GM12873 (cell line): ENCODE data around the gene PITX3.

Experiments used
- TF ChIP-seq, protein P1 (sequence below): IDR thresholded peaks from 2 replicates; pipeline ENCODE4 v1.5.1; 2012; ENCODE audit warnings: low read depth, mild to moderate bottlenecking, moderate library complexity, low read length, control low read depth; ENCODE audit not compliant: insufficient read depth; ENCODE audit errors: missing control alignments

PITX3 gene

DNA sequence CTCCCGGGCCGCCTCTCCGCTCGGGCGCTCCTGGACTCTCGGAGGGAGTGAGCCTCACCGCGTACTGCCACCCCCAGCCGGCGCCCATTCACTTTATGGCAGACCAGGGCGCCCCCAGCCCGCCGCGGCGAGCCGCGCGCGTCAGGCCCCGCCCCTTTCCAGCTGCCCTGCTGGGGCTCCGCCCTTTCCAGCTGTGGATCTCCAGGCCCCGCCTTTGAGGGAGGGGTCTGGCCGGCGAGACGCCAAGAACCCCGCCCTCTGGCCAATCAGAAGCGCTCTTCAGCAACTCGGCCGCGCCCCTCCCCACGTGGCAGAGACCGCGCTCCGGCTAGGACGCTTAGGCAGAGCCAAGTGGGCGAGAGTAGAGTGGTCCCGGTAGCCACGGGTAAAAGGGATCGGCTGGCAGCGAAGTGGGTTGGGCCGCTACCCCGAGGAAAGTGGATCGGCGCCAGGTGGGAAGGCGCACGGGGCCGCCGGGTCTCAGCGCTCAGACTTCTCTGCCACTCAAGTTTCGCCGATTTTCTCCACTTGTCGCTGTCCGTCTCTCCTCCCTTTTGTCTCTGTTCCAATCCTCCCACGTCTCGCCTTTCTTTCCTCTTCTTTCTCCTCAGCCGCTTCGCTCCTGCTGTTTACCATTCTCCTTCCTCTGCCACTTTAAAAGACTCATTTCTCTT, at the start of gene PITX3:
Gene PITX3, minus strand, starts transcription at position 69 of the 674 bp plus-strand sequence. CDS start 9,432 bp downstream, outside the sequence.
- TF ChIP-seq, protein P1, sequence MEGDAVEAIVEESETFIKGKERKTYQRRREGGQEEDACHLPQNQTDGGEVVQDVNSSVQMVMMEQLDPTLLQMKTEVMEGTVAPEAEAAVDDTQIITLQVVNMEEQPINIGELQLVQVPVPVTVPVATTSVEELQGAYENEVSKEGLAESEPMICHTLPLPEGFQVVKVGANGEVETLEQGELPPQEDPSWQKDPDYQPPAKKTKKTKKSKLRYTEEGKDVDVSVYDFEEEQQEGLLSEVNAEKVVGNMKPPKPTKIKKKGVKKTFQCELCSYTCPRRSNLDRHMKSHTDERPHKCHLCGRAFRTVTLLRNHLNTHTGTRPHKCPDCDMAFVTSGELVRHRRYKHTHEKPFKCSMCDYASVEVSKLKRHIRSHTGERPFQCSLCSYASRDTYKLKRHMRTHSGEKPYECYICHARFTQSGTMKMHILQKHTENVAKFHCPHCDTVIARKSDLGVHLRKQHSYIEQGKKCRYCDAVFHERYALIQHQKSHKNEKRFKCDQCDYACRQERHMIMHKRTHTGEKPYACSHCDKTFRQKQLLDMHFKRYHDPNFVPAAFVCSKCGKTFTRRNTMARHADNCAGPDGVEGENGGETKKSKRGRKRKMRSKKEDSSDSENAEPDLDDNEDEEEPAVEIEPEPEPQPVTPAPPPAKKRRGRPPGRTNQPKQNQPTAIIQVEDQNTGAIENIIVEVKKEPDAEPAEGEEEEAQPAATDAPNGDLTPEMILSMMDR = no peak

DNA sequence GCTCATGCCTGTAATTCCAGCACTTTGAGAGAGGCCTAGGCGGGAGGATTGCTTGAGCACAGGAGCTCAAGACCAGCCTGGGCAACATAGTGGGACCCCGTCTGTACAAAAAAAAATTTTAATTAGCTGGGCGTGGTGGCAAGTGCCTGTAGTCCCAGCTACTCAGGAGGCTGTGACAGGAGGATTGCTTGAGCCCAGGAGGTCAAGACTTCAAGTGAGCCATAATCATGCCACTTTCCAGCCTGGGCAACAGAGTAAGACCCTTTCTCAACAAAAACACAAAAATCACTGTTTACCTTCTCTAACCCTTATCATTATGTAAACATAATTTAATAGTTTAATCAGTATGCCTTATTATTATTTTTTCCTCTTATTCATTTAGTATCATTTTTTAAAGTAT, 48.5 kb upstream of the PITX3 start:
- TF ChIP-seq, protein P1 = no peak

DNA sequence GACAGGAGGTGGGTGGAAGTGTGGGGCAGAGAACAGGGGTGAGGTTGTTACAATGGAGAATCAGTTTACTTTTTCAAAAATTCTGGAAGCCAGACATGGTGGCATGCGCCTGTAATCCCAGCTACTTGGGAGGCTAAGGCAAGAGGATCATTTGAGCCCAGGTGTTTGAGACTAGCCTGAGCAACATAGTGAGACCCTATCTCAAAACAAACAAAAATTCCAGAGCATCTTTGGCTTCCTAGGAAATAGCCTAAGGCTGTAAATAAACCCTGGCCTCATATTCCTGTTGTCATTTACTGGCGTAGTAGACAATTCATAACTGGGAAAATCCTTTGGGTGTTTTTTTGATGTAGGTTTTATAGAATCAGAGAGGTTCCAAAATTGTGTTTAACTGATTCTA, 48.0 kb upstream of the PITX3 start:
- TF ChIP-seq, protein P1 = no peak

DNA sequence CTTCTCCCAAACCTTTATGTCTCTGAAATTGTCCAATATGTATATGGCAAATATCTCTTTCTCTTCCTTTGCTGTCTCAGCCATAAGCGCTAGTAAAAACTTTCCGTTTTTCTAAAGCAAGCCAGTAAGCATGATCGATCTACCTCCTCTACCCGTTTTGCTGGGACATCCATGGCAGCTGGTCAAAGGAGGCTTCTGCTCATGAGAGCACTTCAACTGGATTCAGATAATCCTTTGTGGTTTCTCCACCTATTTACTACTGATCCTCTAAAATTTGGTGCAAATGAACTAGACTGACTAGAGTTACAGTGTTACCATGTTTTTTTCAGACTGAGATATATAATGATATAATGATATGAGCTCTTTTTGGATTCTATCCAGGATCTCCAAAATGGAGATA, 46.7 kb upstream of the PITX3 start:
- TF ChIP-seq, protein P1 = no peak

DNA sequence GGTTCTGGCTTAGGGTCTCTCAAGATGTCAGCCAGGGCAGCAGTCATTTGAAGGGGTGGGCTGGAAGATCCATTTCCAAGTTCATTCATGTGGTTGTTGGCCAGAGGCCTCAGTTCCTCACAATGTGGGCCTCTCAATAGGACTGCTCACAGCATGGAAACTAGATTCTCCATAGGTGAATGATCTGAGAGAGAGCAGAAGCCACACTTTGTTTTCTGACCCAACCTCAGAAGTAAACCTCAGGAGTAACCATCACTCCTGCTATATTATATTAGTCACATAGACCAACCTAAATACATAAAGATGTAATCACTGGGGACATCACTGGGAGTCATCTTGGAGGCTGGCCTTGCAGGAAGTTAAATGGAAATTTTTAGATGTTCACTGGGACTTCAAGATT, 46.2 kb upstream of the PITX3 start:
- TF ChIP-seq, protein P1 = no peak

DNA sequence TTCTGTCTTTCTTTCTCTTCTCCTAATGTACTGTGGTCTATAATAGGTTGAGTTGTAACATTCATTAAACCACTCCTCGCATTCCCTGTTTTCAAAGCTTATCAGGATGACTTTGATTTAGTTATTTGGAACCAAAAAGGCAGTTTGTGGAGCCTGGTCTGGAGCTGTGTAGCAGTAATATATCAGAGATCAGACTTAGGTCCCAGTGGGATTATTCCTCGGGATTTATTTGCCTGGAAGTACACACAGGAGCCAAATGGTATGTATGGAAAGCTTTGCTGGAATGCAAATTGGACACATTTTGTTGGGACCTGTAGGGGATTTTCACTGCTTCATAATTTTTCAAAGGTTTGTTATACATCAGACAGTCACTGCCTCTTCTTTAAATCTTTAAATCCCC, 44.9 kb upstream of the PITX3 start:
- TF ChIP-seq, protein P1 = no peak

DNA sequence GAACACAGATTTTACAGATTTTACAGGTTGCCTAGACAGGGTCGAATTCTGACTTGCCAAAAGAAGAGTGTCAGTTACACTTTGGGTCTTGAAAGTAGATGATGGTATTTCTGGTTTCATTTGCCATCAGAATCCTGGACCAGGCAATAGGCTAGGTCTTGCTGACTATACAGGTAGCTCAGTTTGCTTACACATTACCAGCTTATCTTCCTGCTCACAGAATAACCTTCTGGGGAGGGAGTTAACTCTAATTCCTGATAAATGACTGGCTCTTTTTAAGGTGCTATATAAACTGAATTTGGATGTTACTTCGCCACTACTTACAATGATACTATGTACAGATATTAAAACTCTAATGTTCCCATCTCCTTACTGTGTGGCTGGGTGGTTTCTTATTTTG, 43.8 kb upstream of the PITX3 start:
- TF ChIP-seq, protein P1 = no peak

DNA sequence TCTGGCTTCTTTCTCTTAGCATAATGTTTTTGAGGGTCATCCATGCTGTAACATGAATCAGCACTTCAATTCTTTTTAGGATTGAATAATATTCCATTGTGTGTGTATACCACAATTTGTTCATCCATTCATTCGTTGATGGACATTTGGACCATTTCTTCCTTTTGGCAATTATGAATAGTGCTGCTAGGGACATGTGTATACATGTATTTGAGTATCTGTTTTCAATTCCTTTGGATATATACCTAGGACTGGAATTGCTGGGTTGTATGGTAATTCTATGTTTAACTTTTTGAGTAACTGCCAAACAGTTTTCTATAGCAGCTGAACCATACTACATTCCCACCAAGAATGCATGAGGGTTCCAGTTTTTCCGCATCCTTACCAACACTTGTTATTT, 43.2 kb upstream of the PITX3 start:
- TF ChIP-seq, protein P1 = no peak
